Measurements from ENCODE around the gene TUBB1.

DNA sequence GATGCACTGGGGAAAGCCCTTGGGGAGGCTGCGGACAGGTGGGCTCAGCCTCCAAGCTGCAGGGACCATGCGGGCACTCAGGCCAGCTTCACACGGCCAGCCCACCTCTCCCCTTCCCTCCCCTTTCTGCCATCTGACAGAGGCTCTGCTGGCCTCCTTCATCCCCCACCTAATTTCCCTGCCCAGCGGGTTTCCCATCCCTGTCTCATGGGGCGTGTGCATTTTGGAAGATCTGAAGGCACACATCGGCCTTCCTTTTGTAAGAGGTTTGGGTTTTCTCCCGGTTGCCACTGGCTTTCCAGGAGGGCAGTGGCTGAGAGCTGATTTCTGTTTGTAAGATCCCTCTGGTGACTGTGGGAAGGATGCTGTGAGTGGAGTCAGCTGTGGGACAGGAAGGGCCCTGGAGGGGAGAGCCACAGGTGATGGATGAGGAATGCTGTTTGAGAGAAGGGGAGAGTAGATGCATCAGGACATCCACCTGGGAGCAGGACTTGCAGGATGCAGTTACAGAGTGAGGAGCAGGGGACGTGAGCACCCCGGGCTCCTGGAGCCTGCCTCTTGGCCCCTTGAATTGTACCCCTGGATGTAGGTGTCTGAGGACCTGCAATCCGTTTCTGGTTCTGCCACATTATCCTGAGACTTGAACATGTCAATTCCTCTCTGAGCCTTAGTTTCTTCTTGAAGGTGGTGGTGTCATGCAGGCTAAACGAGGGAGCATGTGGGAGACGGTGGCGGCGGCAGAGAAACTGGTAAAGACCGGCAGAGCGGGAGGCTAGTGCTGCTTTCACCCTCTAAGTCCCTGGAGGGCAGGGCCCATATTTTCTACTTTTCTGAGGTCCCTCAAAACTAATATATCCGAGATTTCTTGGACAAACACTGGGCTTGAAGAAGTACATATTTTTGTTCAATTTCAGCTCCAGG lies 5.9 kb upstream of the TUBB1 start:
- TF ChIP-seq, protein P1, sequence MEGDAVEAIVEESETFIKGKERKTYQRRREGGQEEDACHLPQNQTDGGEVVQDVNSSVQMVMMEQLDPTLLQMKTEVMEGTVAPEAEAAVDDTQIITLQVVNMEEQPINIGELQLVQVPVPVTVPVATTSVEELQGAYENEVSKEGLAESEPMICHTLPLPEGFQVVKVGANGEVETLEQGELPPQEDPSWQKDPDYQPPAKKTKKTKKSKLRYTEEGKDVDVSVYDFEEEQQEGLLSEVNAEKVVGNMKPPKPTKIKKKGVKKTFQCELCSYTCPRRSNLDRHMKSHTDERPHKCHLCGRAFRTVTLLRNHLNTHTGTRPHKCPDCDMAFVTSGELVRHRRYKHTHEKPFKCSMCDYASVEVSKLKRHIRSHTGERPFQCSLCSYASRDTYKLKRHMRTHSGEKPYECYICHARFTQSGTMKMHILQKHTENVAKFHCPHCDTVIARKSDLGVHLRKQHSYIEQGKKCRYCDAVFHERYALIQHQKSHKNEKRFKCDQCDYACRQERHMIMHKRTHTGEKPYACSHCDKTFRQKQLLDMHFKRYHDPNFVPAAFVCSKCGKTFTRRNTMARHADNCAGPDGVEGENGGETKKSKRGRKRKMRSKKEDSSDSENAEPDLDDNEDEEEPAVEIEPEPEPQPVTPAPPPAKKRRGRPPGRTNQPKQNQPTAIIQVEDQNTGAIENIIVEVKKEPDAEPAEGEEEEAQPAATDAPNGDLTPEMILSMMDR (IDR thresholded peaks at IDR 0.05) = no peak
- TF ChIP-seq POLR2A (IDR thresholded peaks at IDR 0.05) = no peak

Measured in testis (tissue), 2 donors.